K562 (cell line): ENCODE results near the gene PPP1R16B. TPM values are rescaled to one million over a fixed set of nuclear protein-coding genes. Genes with fewer than 3 reads are reported as not detected.

Experiments used
- ATAC-seq: fragments of 200-7000 bp; cut with Tn5 transposase; 3 replicates; pipeline ENCODE4 v1.9.1; 2020; ENCODE audit warnings: moderate library complexity
- BruUV-seq: library from RNA; stranded (reverse); fragments of 400-500 nt; replicated peaks from 2 replicates; lab custom pipeline; 2021; lab: Mats Ljungman, UMichigan
- CTCF ChIA-PET: fragments of 300-600 bp; formaldehyde crosslinking; extraction: SDS; loops from one replicate; lab custom pipeline; 2021; ENCODE audit warnings: low intra/inter-chr PET ratio; lab: Yijun Ruan, JAX
- POLR2A ChIA-PET: fragments of 300-600, 350-650 bp; sonication (Branson Sonifier 250); formaldehyde crosslinking; extraction: SDS; loops from one replicate; lab custom pipeline; 2021; ENCODE audit warnings: antibody characterized with exemption, inconsistent platforms; lab: Yijun Ruan, JAX
- DNase-seq, 4 experiments: peaks; one replicate each; pipeline versions ENCODE4 v3.0.0 to v3.0.0-alpha.2; 2011 to 2018; ENCODE audit warnings: low spot score in 3 of 4, mixed read lengths in 3 of 4; ENCODE audit errors: extremely low read depth in 1 of 4
- FAIRE-seq: peaks from 2 replicates; lab custom pipeline; 2011; peaks lifted over from hg19 to GRCh38; lab: Jason Lieb, UNC
- H2AFZ ChIP-seq: 2 replicates; pipeline ENCODE4 v1.6.0; 2011; ENCODE audit warnings: low read depth, low read length, control low read depth, inconsistent platforms
- H3K27ac ChIP-seq: fragments of 200-600 bp; 3 replicates; pipeline ENCODE4 v1.8.0; 2011; ENCODE audit warnings: low read depth, mild to moderate bottlenecking, control low read depth, inconsistent platforms, low read length, moderate library complexity, mixed read lengths; ENCODE audit errors: extremely low read depth
- H3K27me3 ChIP-seq, 2 experiments: fragments of 300-600 bp in 1 of 2; 2 replicates in 1 of 2; 3 replicates in 1 of 2; pipeline versions ENCODE4 v1.6.0 to v1.8.0; 2011; ENCODE audit warnings: inconsistent platforms in 2 of 2, low read length in 2 of 2, mild to moderate bottlenecking in 1 of 2, mixed read lengths in 1 of 2, moderate library complexity in 1 of 2; ENCODE audit not compliant: control insufficient read depth in 2 of 2, insufficient read depth in 2 of 2
- H3K36me3 ChIP-seq: fragments of 300-600 bp; 3 replicates; pipeline ENCODE4 v1.8.0; 2011; ENCODE audit warnings: mild to moderate bottlenecking, low read length, inconsistent platforms; ENCODE audit not compliant: control insufficient read depth, insufficient read depth
- H3K4me1 ChIP-seq, 2 experiments: fragments of 200-600 bp in 1 of 2; replicated peaks in 1 of 2; 2 replicates in 1 of 2; 3 replicates in 1 of 2; pipeline versions ENCODE4 v1.5.1 to v1.8.0; 2011; ENCODE audit warnings: inconsistent platforms in 2 of 2, low read length in 2 of 2, mild to moderate bottlenecking in 1 of 2, mixed read lengths in 1 of 2, moderate library complexity in 1 of 2; ENCODE audit not compliant: control insufficient read depth in 2 of 2, insufficient read depth in 2 of 2
- H3K4me2 ChIP-seq: 2 replicates; pipeline ENCODE4 v1.6.1; 2011; ENCODE audit warnings: low read length, control low read depth, inconsistent platforms, mixed read lengths; ENCODE audit not compliant: insufficient read depth
- H3K4me3 ChIP-seq: fragments of 200-600 bp; sonication (generic), shearing (Covaris generic); 2 replicates; pipeline ENCODE4 v1.5.1; 2016; ENCODE audit warnings: control low read depth, inconsistent platforms
- H3K79me2 ChIP-seq: fragments of 200-600 bp; 3 replicates; pipeline ENCODE4 v1.8.0; 2011; ENCODE audit warnings: low read length, inconsistent platforms; ENCODE audit not compliant: control insufficient read depth, insufficient read depth
- H3K9ac ChIP-seq, 2 experiments: 2 replicates each; pipeline versions ENCODE4 v1.6.0 to v1.6.1; 2011; ENCODE audit warnings: low read depth in 2 of 2, low read length in 2 of 2, control low read depth in 1 of 2, inconsistent platforms in 1 of 2, mild to moderate bottlenecking in 1 of 2, mixed read lengths in 1 of 2; ENCODE audit not compliant: insufficient read depth in 1 of 2
- H3K9me1 ChIP-seq: one replicate; pipeline ENCODE4 v1.6.0; 2011; ENCODE audit warnings: inconsistent platforms, mild to moderate bottlenecking, low read length, moderate library complexity; ENCODE audit not compliant: control insufficient read depth, insufficient read depth
- H3K9me3 ChIP-seq: replicated peaks from 2 replicates; pipeline ENCODE4 v1.5.1; 2011; ENCODE audit warnings: low read depth, low read length, inconsistent platforms; ENCODE audit not compliant: control insufficient read depth, insufficient read depth
- H4K20me1 ChIP-seq: replicated peaks from 2 replicates; pipeline ENCODE4 v1.6.1; 2011; ENCODE audit warnings: low read length, inconsistent platforms, mixed read lengths; ENCODE audit not compliant: control insufficient read depth, insufficient read depth
- BRF1 ChIP-seq: IDR thresholded peaks from 3 replicates; pipeline ENCODE4 v1.6.1; 2011; ENCODE audit warnings: borderline replicate concordance, mild to moderate bottlenecking; ENCODE audit not compliant: insufficient read length; ENCODE audit errors: extremely low read depth
- CBFA2T2 ChIP-seq: fragments of 450-650 bp; conservative IDR thresholded peaks from 2 replicates; pipeline ENCODE4 v1.6.1; 2017; ENCODE audit warnings: mild to moderate bottlenecking
- CBFA2T3 ChIP-seq: fragments of 450-650 bp; IDR thresholded peaks from 2 replicates; pipeline ENCODE4 v1.6.1; 2017
- EHMT2 ChIP-seq: fragments of 450-650 bp; IDR thresholded peaks from 2 replicates; pipeline ENCODE4 v1.6.1; 2018; ENCODE audit warnings: antibody characterized with exemption
- KLF1 ChIP-seq: fragments of 450-650 bp; IDR thresholded peaks from 2 replicates; pipeline ENCODE4 v1.6.1; 2016; ENCODE audit warnings: missing genetic modification characterization, missing compliant biosample characterization
- L3MBTL2 ChIP-seq: fragments of 450-650 bp; IDR thresholded peaks from 2 replicates; pipeline ENCODE4 v1.6.1; 2016; ENCODE audit warnings: mild to moderate bottlenecking, moderate library complexity
- MCM5 ChIP-seq: fragments of 450-650 bp; IDR thresholded peaks from 2 replicates; pipeline ENCODE4 v1.6.1; 2016; ENCODE audit warnings: low read depth
- MEIS2 ChIP-seq: fragments of 450-650 bp; IDR thresholded peaks from 2 replicates; pipeline ENCODE4 v1.6.1; 2014; ENCODE audit warnings: mild to moderate bottlenecking; ENCODE audit not compliant: partially characterized antibody
- MTA3 ChIP-seq: fragments of 450-650 bp; formaldehyde crosslinking; IDR thresholded peaks from 2 replicates; pipeline ENCODE4 v1.6.1; 2017; ENCODE audit warnings: mild to moderate bottlenecking, borderline replicate concordance
- TOE1 ChIP-seq, 2 experiments: fragments of 450-650 bp in 1 of 2; sonication (generic) in 1 of 2; formaldehyde crosslinking in 1 of 2; IDR thresholded peaks; 2 replicates each; pipeline versions ENCODE4 v1.7.1 to v1.8.0; 2016 to 2022; ENCODE audit warnings: borderline replicate concordance in 2 of 2, mild to moderate bottlenecking in 2 of 2, antibody characterized with exemption in 1 of 2, inconsistent platforms in 1 of 2, low read depth in 1 of 2, missing genetic modification reagents in 1 of 2, moderate library complexity in 1 of 2
- XRCC5 ChIP-seq: fragments of 200-400 bp; formaldehyde crosslinking; IDR thresholded peaks from 2 replicates; pipeline ENCODE4 v1.6.1; 2017; ENCODE audit warnings: low read depth, mild to moderate bottlenecking, low read length
- ZNF316 ChIP-seq: fragments of 450-650 bp; IDR thresholded peaks from 2 replicates; pipeline ENCODE4 v1.6.1; 2016
- WGBS: fragments of 100-300 bp; shearing (Covaris generic); methylation state at CpG from one replicate; pipeline ENCODE4 v1.1.6; 2016; ENCODE audit warnings: low coverage, mixed read lengths; ENCODE audit not compliant: insufficient coverage; ENCODE audit errors: missing lambda C conversion rate; 5-methylcytosine and 5-hydroxymethylcytosine counted together
- in situ Hi-C: fragments of 300-500 bp; cut with MboI; formaldehyde crosslinking; loops from 4 replicates; pipeline ENCODE4 v1.15.0; 2018; ENCODE audit warnings: inconsistent platforms, mixed read lengths
- intact Hi-C: fragments of 100-400 bp; cut with micrococcal nuclease; formaldehyde crosslinking; loops from 2 replicates; pipeline ENCODE4 v1.14.2; 2022
- polyA plus RNA-seq, 8 experiments: library from polyadenylated mRNA; depleted of rRNA in 4 of 8; stranded (reverse) in 5 of 8; unstranded in 3 of 8; fragments of >200 nt; fragmentation: Nextera tagmentation in 2 of 8; fragmentation: Illumina TruSeq in 1 of 8; extraction: Ambion mirVana in 2 of 8; extraction: Trizol in 1 of 8; gene quantifications; 2 replicates each; pipeline versions ENCODE4 v1.2.1 to v1.2.3, GENCODE V29; 2011 to 2014; ENCODE audit warnings: inconsistent platforms in 1 of 8, missing spikeins in 1 of 8
- total RNA-seq, 7 experiments: library from RNA; depleted of rRNA in 6 of 7; stranded (reverse); fragments of >200 nt in 6 of 7; fragmentation: Illumina TruSeq in 2 of 7; extraction: Trizol in 2 of 7; gene quantifications; 2 replicates each; pipeline versions ENCODE4 v1.2.1 to v1.2.3, GENCODE V29; 2011 to 2021; ENCODE audit warnings: low replicate concordance in 1 of 7
- TF ChIP-seq, protein P1 (sequence below): fragments of 450-650 bp; conservative IDR thresholded peaks from 2 replicates; pipeline ENCODE4 v1.6.1; 2016; ENCODE audit warnings: missing genetic modification characterization, low read depth, mild to moderate bottlenecking, control low read depth, missing compliant biosample characterization

The PPP1R16B gene
- total and polyA plus RNA-seq, 9 of the 15 experiments (the other 6 are each of a cell fraction or from before 2014, with no cell fraction given) = 1.5 to 11.5 (median 6.8) TPM

DNA sequence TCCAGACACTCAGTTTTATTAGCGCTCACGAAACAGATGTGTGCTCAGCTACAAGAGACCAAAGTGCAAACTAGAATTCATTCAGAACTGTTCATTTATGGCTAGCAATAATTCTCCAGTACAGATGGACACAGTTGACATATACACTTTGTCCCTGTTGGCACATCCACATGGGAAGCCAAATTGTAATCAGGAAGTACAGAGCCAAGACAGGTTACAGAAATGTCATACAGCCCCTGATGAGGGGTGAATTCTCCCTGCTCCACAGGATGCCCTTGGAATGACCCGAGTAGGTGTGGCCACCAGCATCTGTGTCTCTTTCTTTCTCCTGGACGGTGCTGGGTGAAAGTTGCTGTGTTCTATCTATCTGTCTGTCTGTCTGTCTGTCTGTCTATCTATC, 164.2 kb downstream of the PPP1R16B start:
- Histone ChIP-seq H3K4me1 (peaks cover 4 to 11% of the 10 kb centered on the region in 2 experiments; a peak in 3 of 5 replicates), H3K9ac (peak overlapping the region in 1 of 2 experiments; percentile 8; a peak in 1 of 4 replicates), H3K4me3 (no peak overlapping the region), H4K20me1 (no peaks in the 10 kb centered on the region), H3K9me1 (no peaks in the 10 kb centered on the region), H3K9me3 (no peaks in the 10 kb centered on the region), H2AFZ (no peak overlapping the region), H3K27ac (no peak overlapping the region), H3K4me2 (no peak overlapping the region), H3K27me3 (no peaks in the 10 kb centered on the region), H3K79me2 (peaks cover 36% of the 10 kb centered on the region), H3K36me3 (peaks cover 74% of the 10 kb centered on the region)
- WGBS = 67% methylated on average over 4 of the region's 4 CpGs
- DNase-seq (peak in 1 of 4 experiments; percentile 29), FAIRE-seq (no peak), ATAC-seq (peak; percentile 32; the same call in 2 of the 3 replicates)
- CTCF ChIA-PET = no interaction called here
- TF ChIP-seq L3MBTL2 = no peak
- no peak for TF ChIP-seq BRF1
- no peak for TF ChIP-seq EHMT2
- TF ChIP-seq TOE1 (IDR thresholded peaks at IDR 0.05; ENCODE audit: borderline replicate concordance) = no peak
- no peak for TF ChIP-seq TOE1 (CRISPR knock-in tag; IDR thresholded peaks at IDR 0.05; ENCODE audit: borderline replicate concordance, low read depth)
- TF ChIP-seq MTA3 = no peak
- TF ChIP-seq CBFA2T3 = no peak
- TF ChIP-seq, protein P1, sequence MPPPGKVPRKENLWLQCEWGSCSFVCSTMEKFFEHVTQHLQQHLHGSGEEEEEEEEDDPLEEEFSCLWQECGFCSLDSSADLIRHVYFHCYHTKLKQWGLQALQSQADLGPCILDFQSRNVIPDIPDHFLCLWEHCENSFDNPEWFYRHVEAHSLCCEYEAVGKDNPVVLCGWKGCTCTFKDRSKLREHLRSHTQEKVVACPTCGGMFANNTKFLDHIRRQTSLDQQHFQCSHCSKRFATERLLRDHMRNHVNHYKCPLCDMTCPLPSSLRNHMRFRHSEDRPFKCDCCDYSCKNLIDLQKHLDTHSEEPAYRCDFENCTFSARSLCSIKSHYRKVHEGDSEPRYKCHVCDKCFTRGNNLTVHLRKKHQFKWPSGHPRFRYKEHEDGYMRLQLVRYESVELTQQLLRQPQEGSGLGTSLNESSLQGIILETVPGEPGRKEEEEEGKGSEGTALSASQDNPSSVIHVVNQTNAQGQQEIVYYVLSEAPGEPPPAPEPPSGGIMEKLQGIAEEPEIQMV (tag) = no peak
- TF ChIP-seq ZNF316 = no peak
- TF ChIP-seq MCM5 = no peak
- TF ChIP-seq KLF1 (tag) = no peak
- TF ChIP-seq XRCC5 = no peak
- TF ChIP-seq MEIS2 = no peak
- no peak for TF ChIP-seq CBFA2T2
- in situ Hi-C loops = no loop called here
- BruUV-seq = no TSS peak
- POLR2A ChIA-PET = no interaction called here
- intact Hi-C loops = no loop called here
